ENCODE results near the gene EEF1G. TPM values are rescaled to one million over a fixed set of nuclear protein-coding genes. Genes with fewer than 3 reads are reported as not detected.

The EEF1G gene
- total RNA-seq, 2 experiments from 2014 or later = 991 to 999 TPM

DNA sequence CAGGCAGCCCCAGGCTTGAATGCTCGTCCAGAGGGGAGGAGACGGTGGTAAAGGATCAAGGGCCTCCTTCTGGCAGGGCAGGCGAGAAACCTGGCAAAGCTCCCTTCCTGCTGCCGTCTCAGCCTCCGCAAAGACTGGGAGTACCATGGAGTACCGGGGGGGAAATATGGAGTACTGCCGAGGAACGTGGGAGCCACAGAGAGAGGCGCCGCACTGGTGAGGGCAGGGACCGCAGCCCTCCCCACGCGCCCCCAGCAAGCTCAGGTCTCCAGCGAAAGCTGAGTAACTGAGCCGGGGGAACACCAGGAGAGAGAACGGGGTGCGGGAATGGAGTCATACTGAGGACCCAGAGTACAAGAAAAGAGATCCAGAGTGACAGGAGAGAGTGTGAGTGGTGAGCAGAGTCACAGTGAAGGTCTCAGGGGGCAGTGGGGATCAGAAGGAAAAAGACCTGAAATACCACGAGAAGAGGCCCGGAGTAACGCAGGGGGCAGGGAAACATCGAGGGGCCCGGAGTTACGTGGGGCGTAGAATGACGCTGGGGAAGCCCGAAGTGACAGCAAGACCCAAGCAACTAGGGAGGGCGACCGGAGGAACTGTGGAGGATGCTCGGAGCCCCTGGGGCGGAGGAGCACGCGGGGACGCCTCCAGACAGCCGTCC lies 38.1 kb upstream of the EEF1G start:
- no peaks in the 10 kb centered on the region for H3K27me3 Mint-ChIP-seq
- ChIA-PET POLR2A (interaction anchor here (0.9 to 6.7 kb wide), 20 partner anchors 10 to 244 kb away, joined by 3 to 84 read pairs (median 5); partner anchors contain the start of genes B3GAT3, C11orf98, CSKMT and GANAB), CTCF (interaction anchor here (0.6 to 2.6 kb wide), 17 partner anchors 9 to 229 kb away, joined by 3 to 28 read pairs (median 3); partner anchors contain the start of genes B3GAT3, BSCL2, C11orf98 and CSKMT)
- peak overlapping the region; percentile 97 for H3K4me3 Mint-ChIP-seq
- H3K9me3 Mint-ChIP-seq = no peaks in the 10 kb centered on the region
- DNase-seq = no peak
- peak overlapping the region; percentile 93 for H3K27ac Mint-ChIP-seq
- peaks cover 68% of the 10 kb centered on the region for H3K4me1 Mint-ChIP-seq
- H3K36me3 Mint-ChIP-seq (ENCODE audit: low read depth) = peaks cover 51% of the 10 kb centered on the region

DNA sequence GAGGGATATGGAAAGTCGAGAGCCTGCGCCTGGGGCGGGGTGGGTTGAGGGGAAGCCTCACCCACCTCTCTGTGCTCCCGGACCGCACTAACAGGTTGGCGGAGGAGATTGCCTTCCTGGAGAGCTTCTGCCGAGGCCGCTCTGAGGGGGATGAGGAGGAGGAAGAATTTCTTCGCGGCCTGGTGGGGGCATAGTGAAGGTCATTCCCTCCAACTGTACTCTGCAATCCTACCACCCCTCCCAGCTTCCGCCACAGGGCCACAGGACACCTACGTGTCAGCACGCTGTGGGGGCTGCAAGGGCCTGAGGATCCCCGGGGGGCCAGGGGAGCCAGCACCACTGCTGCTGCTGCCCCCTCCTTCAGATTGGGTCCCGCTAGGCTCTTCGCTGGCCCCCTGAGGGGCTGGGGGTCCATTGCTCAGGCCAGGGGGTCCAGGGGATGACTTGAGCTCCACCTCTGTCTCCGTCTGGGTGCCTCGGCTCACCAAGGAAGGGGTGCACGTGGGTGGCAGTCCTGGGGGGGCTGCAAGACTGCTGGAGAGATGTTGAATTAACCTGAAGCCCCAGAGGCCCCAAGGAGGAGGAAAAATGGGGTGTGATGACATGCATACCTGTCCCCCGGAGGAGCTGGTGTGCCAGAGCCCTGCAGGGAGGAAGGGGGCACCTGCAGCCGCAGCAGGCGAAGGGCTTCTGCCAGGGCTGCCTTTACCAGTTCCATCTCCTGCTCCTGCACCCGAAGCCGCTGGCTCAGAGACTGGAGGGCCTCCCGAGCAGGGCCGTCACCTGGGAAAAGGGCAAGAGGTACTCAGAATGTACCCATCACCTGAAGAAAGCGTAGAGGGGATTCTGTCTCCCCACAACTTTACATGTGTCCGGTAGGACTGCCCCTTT lies 37.4 kb upstream of the EEF1G start:
- Mint-ChIP-seq H3K36me3 (ENCODE audit: low read depth) (peaks cover 50% of the 10 kb centered on the region), H3K27ac (peak overlapping the region; percentile 93), H3K4me1 (peaks cover 67% of the 10 kb centered on the region), H3K4me3 (peak overlapping the region; percentile 97), H3K9me3 (no peaks in the 10 kb centered on the region), H3K27me3 (no peaks in the 10 kb centered on the region)
- ChIA-PET POLR2A (interaction anchor here (0.9 to 6.7 kb wide), 19 partner anchors 10 to 244 kb away, joined by 3 to 84 read pairs (median 5); partner anchors contain the start of genes B3GAT3, C11orf98, CSKMT and GANAB), CTCF (interaction anchor here (0.9 to 2.6 kb wide), 14 partner anchors 8 to 230 kb away, joined by 3 to 28 read pairs (median 3); partner anchors contain the start of genes B3GAT3, BSCL2, C11orf98 and CSKMT)
- DNase-seq = no peak

- H3K27me3 Mint-ChIP-seq = no peaks in the 10 kb centered on the region
- DNase-seq = no peak
- H3K4me1 Mint-ChIP-seq = peaks cover 65% of the 10 kb centered on the region
- H3K36me3 Mint-ChIP-seq (ENCODE audit: low read depth) = peaks cover 52% of the 10 kb centered on the region
- H3K4me3 Mint-ChIP-seq = peak overlapping the region; percentile 68
- no peaks in the 10 kb centered on the region for H3K9me3 Mint-ChIP-seq
- POLR2A ChIA-PET = interaction anchor here (1.3 to 6.7 kb wide), 9 partner anchors 9 to 245 kb away, joined by 5 to 84 read pairs (median 11); partner anchors contain the start of genes B3GAT3, C11orf98, CSKMT and INTS5
- H3K27ac Mint-ChIP-seq = peak overlapping the region; percentile 72
- CTCF ChIA-PET = interaction anchor here (2.6 kb wide), 1 partner anchor 18 kb away, joined by 28 read pairs; the partner anchor contains the start of gene TUT1
Measured at GRCh38 chr11:62610403-62610802, 36.7 kb upstream of the EEF1G start.

GRCh38 chr11:62608776-62609175 lies 35.1 kb upstream of the EEF1G start:
- Mint-ChIP-seq H3K27me3 (no peaks in the 10 kb centered on the region), H3K4me3 (no peak overlapping the region), H3K9me3 (no peaks in the 10 kb centered on the region), H3K4me1 (peaks cover 58% of the 10 kb centered on the region), H3K36me3 (ENCODE audit: low read depth) (peaks cover 58% of the 10 kb centered on the region), H3K27ac (no peak overlapping the region)
- CTCF ChIA-PET = interaction anchor here (1.2 kb wide), 1 partner anchor 11 kb away, joined by 5 read pairs; no protein-coding TSS in a partner anchor
- no peak for DNase-seq
- POLR2A ChIA-PET = interaction anchor here (1.2 to 6.7 kb wide), 6 partner anchors 8 to 232 kb away, joined by 5 to 84 read pairs (median 14); partner anchors contain the start of genes B3GAT3, C11orf98, CSKMT and MTA2

- H3K4me3 Mint-ChIP-seq = no peak overlapping the region
- DNase-seq = no peak
- ChIA-PET CTCF (interaction anchor here (0.6 to 1.2 kb wide), 2 partner anchors 12 to 33 kb away, joined by 3 to 5 read pairs; no protein-coding TSS in a partner anchor), POLR2A (interaction anchor here (0.9 to 3.8 kb wide), 4 partner anchors 9 to 57 kb away, joined by 3 to 16 read pairs (median 8); partner anchors contain the start of genes C11orf98, CSKMT and TUT1)
- no peaks in the 10 kb centered on the region for H3K9me3 Mint-ChIP-seq
- peaks cover 64% of the 10 kb centered on the region for H3K36me3 Mint-ChIP-seq (ENCODE audit: low read depth)
- H3K27ac Mint-ChIP-seq = peak overlapping the region; percentile 54
- peaks cover 61% of the 10 kb centered on the region for H3K4me1 Mint-ChIP-seq
- H3K27me3 Mint-ChIP-seq = no peaks in the 10 kb centered on the region
Measured at GRCh38 chr11:62607714-62608113, 34.0 kb upstream of the EEF1G start.

- Mint-ChIP-seq H3K27ac (no peak overlapping the region), H3K27me3 (no peaks in the 10 kb centered on the region), H3K4me1 (peaks cover 56% of the 10 kb centered on the region), H3K36me3 (ENCODE audit: low read depth) (peaks cover 63% of the 10 kb centered on the region), H3K4me3 (no peak overlapping the region), H3K9me3 (no peaks in the 10 kb centered on the region)
- POLR2A ChIA-PET = interaction anchor here (0.8 to 3.8 kb wide), 2 partner anchors 59 to 275 kb away, joined by 3 to 16 read pairs; partner anchors contain the start of genes C11orf98, CSKMT and SLC3A2
- CTCF ChIA-PET = no interaction called here
- DNase-seq = no peak
Measured at GRCh38 chr11:62605902-62606301, 32.2 kb upstream of the EEF1G start.

- peaks cover 63% of the 10 kb centered on the region for H3K36me3 Mint-ChIP-seq (ENCODE audit: low read depth)
- peaks cover 53% of the 10 kb centered on the region for H3K4me1 Mint-ChIP-seq
- H3K27me3 Mint-ChIP-seq = no peaks in the 10 kb centered on the region
- H3K9me3 Mint-ChIP-seq = no peaks in the 10 kb centered on the region
- H3K27ac Mint-ChIP-seq = no peak overlapping the region
- ChIA-PET CTCF (no interaction called here), POLR2A (interaction anchor here (0.8 to 3.8 kb wide), 3 partner anchors 15 to 276 kb away, joined by 3 to 16 read pairs (median 10); partner anchors contain the start of genes B3GAT3, C11orf98, CSKMT and SLC3A2)
- DNase-seq = no peak
- H3K4me3 Mint-ChIP-seq = no peak overlapping the region
Measured at GRCh38 chr11:62605467-62605866, 31.8 kb upstream of the EEF1G start.

- DNase-seq = no peak
- Mint-ChIP-seq H3K27ac (no peak overlapping the region), H3K9me3 (no peaks in the 10 kb centered on the region), H3K36me3 (ENCODE audit: low read depth) (peaks cover 63% of the 10 kb centered on the region), H3K4me3 (no peak overlapping the region), H3K27me3 (no peaks in the 10 kb centered on the region), H3K4me1 (peaks cover 48% of the 10 kb centered on the region)
- ChIA-PET CTCF (interaction anchor here (0.8 to 1.2 kb wide), 3 partner anchors 10 to 15 kb away, joined by 3 to 5 read pairs (median 3); partner anchors contain the start of gene TUT1), POLR2A (interaction anchor here (0.7 to 3.8 kb wide), 5 partner anchors 11 to 182 kb away, joined by 3 to 16 read pairs (median 5); partner anchors contain the start of genes B3GAT3, C11orf98, CSKMT and TMEM179B)
Measured at GRCh38 chr11:62604460-62605120, 30.9 kb upstream of the EEF1G start.

GRCh38 chr11:62603776-62604299 lies 30.1 kb upstream of the EEF1G start:
- H3K9me3 Mint-ChIP-seq = no peaks in the 10 kb centered on the region
- H3K4me3 Mint-ChIP-seq = peak overlapping the region; percentile 35
- peak overlapping the region; percentile 5 for H3K27ac Mint-ChIP-seq
- ChIA-PET CTCF (interaction anchor here (0.8 to 1.2 kb wide), 4 partner anchors 8 to 16 kb away, joined by 3 to 5 read pairs (median 3); partner anchors contain the start of gene TUT1), POLR2A (interaction anchor here (1.2 to 6.4 kb wide), 5 partner anchors 8 to 61 kb away, joined by 5 to 84 read pairs (median 10); partner anchors contain the start of genes B3GAT3, C11orf98, CSKMT and EML3)
- DNase-seq = no peak
- H3K27me3 Mint-ChIP-seq = no peaks in the 10 kb centered on the region
- H3K36me3 Mint-ChIP-seq (ENCODE audit: low read depth) = peaks cover 66% of the 10 kb centered on the region
- H3K4me1 Mint-ChIP-seq = peaks cover 47% of the 10 kb centered on the region

- Mint-ChIP-seq H3K27me3 (no peaks in the 10 kb centered on the region), H3K27ac (peak overlapping the region; percentile 24), H3K9me3 (no peaks in the 10 kb centered on the region), H3K36me3 (ENCODE audit: low read depth) (peaks cover 67% of the 10 kb centered on the region), H3K4me1 (peaks cover 49% of the 10 kb centered on the region), H3K4me3 (peak overlapping the region; percentile 35)
- ChIA-PET POLR2A (interaction anchor here (0.8 to 6.4 kb wide), 5 partner anchors 8 to 62 kb away, joined by 5 to 84 read pairs (median 10); partner anchors contain the start of genes B3GAT3, C11orf98, CSKMT and EML3), CTCF (interaction anchor here (1.1 to 1.2 kb wide), 2 partner anchors 9 to 11 kb away, joined by 3 read pairs; partner anchors contain the start of gene TUT1)
- DNase-seq = no peak
Measured at GRCh38 chr11:62603072-62603408, 29.3 kb upstream of the EEF1G start.
